HG02981 (cell line): ENCODE results near the gene RASGRP2.

Experiments used
- ATAC-seq: cut with Tn5 transposase; IDR thresholded peaks from one replicate; pipeline ENCODE4 v1.9.1; 2021; ENCODE audit warnings: mild to moderate bottlenecking, moderate library complexity; ENCODE audit not compliant: unreplicated experiment

The RASGRP2 gene

GRCh38 chr11:64757549-64758329, 13.8 kb upstream of the RASGRP2 start:
- no peak for ATAC-seq

- ATAC-seq: no peak
These were observed 11.9 kb upstream of the RASGRP2 start for GRCh38 chr11:64755681-64756361.

GRCh38 chr11:64754919-64755662, 11.1 kb upstream of the RASGRP2 start:
- no peak for ATAC-seq

- no peak for ATAC-seq
These were observed 10.4 kb upstream of the RASGRP2 start for GRCh38 chr11:64754124-64754918.

- ATAC-seq: no peak
These were observed 9.6 kb upstream of the RASGRP2 start for GRCh38 chr11:64753380-64754123.

GRCh38 chr11:64753019-64753379, 9.1 kb upstream of the RASGRP2 start:
- no peak for ATAC-seq

- no peak for ATAC-seq
These were observed 8.4 kb upstream of the RASGRP2 start for GRCh38 chr11:64752175-64752970.

- no peak for ATAC-seq
These were observed 7.6 kb upstream of the RASGRP2 start for GRCh38 chr11:64751580-64751979.

- ATAC-seq: no peak
These were observed 7.2 kb upstream of the RASGRP2 start for GRCh38 chr11:64751136-64751535.

- no peak for ATAC-seq
These were observed 6.6 kb upstream of the RASGRP2 start for GRCh38 chr11:64750361-64751054.

- no peak for ATAC-seq
These were observed 4.2 kb upstream of the RASGRP2 start for GRCh38 chr11:64747961-64748665.

- ATAC-seq: no peak
These were observed 2.5 kb upstream of the RASGRP2 start for GRCh38 chr11:64746486-64746885.

- ATAC-seq: peak; percentile 28
These were observed 1.8 kb upstream of the RASGRP2 start for GRCh38 chr11:64745521-64746328.

- no peak for ATAC-seq
These were observed 1.2 kb upstream of the RASGRP2 start for GRCh38 chr11:64745189-64745520.

- ATAC-seq: no peak
These were observed 724 bp upstream of the RASGRP2 start for GRCh38 chr11:64744544-64745188.

- ATAC-seq: no peak
These were observed 902 bp downstream of the RASGRP2 start for GRCh38 chr11:64742889-64743590.
